Activated naive CD4-positive, alpha-beta T cell treated with anti-CD3 and anti-CD28 coated beads, Interleukin-2, amount 50 U/mL, for 16 hours (primary cell): Measurements from ENCODE around the gene SLC4A1AP.

Experiments
- DNase-seq: peaks from one replicate; pipeline ENCODE4 v3.0.0-alpha.2; 2020

The SLC4A1AP gene

GRCh38 chr2:27721884-27722485, 58.3 kb downstream of the SLC4A1AP start:
- no peak for DNase-seq

GRCh38 chr2:27723372-27724144, 59.9 kb downstream of the SLC4A1AP start:
- no peak for DNase-seq

GRCh38 chr2:27724191-27724590, 60.5 kb downstream of the SLC4A1AP start:
- no peak for DNase-seq

- DNase-seq: no peak
Observed at GRCh38 chr2:27724905-27725701, 61.4 kb downstream of the SLC4A1AP start.

DNA sequence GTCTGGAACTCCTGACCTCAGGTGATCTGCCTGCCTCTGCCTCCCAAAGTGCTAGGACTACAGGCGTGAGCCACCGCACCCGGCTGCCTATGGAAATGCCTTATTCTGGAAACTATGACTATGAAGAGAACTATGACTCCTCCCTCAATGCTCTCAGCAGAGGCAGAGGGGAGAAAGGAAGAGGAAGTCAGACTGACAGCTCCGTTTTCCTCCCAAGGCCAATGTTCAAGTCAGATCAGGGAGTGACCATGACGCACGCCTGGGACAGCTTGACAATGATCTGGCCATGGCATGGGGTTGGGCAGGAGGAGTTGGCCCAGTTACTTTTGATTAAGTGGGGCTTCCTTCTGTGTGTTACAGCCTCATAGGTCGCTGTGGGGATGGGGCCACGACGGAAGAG, 63.6 kb downstream of the SLC4A1AP start:
- no peak for DNase-seq

- no peak for DNase-seq
Observed at GRCh38 chr2:27728081-27728858, 64.6 kb downstream of the SLC4A1AP start.

GRCh38 chr2:27729198-27729597, 65.5 kb downstream of the SLC4A1AP start:
- no peak for DNase-seq

DNA sequence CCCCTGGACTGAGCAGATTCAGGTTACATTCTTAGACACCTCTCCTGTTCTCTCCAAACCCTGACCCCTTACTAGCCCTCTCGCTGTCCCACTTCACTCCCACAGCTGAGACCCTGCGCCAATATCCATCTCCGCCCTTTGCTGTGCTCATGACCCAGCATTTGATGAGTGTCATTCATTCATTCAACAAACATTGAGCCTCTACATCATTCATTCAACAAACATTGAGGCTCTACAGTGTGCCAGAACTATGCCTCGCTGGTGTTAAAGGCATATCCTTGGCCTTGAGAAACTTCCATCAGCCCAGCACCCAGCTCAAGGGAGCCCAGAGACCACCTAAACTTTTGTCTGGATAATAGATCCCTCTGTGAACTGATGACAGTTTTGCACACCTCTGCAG, 65.9 kb downstream of the SLC4A1AP start:
- no peak for DNase-seq

GRCh38 chr2:27730261-27730662, 66.6 kb downstream of the SLC4A1AP start:
- DNase-seq: no peak

- DNase-seq: no peak
Observed at GRCh38 chr2:27730980-27731691, 67.4 kb downstream of the SLC4A1AP start.

DNA sequence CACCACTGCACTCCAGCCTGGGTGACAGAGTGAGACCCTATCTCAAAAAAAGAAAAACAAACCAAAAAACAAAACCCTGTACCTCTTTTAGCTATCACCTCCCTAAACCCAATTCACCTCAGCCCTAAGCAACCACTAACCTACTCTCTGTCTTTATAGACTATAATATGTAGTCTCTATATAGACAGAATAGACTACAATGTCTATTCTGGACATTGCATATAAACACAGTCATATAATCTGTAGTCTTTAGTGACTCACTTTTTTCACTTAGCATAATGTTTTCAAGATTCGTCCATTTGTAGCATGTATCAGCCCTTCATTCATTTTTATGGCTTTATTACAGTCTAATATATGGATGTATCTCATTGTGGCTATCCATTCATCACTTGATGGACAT, 70.6 kb downstream of the SLC4A1AP start:
- DNase-seq: no peak

DNA sequence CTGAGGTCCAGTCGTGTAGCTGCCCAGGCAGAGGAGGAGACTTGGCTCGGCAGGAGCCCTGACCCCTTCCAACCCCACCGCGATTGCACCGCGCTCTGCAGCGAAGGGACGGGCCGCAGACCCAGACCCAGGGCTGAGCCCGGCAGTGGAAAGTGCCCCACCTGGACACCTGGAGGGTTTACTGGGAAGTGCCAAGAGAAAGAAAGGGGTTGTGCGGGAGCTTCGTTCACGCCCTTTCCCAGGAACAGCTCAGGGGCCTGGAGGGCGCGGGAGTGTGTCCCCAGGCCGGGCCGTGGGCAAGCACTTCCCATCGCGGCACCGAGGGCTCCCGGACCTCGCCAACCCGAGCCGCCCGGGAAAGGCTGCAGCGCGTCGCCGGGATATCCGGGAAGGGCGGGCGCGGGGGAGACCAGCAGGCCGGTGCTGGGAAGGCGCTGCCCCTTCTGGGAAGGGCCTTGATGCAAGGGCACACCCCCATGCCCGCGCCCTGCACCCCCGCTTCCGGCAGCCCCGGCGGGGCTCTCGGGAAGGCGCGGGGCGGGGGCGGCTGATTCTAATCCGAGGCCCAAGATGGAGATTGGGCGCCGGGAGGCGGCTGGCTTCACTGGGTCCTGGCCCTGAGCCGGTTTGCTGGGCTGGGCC, 71.7 kb downstream of the SLC4A1AP start:
- peak; percentile 73 for DNase-seq

GRCh38 chr2:27736031-27736889, 72.6 kb downstream of the SLC4A1AP start:
- DNase-seq: no peak

DNA sequence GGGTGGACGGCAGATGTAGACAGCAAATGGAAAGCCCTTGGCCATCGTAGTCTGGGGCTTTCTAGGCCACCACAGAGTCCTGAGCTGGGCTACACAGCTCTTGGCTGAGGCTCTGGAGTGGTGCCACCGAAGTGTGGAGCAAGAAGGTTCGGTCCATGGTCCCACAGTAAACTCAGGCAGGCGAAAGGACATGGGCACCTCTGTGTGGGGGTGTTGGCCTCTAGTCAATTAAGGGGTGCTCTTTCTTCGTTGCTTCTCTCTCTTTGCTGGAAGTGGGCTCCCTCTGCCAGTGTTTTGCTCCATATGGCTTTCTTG, 73.2 kb downstream of the SLC4A1AP start:
- no peak for DNase-seq

- no peak for DNase-seq
Observed at GRCh38 chr2:27737676-27738348, 74.1 kb downstream of the SLC4A1AP start.

- no peak for DNase-seq
Observed at GRCh38 chr2:27738349-27739057, 74.8 kb downstream of the SLC4A1AP start.

DNA sequence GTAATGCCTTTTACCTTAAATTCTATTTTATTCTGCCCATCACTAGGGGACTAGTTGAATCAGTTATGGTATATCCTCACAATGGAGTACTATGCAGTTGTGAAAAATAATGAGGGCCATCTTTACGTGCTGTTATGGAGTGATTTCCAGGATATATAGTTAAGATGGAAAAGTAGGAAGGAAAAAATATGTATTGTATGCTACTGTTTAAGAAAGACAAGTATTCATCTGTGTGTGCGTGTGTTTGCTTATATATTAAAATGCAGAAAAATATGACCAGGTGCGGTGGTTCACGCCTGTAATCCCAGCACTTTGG, 75.3 kb downstream of the SLC4A1AP start:
- DNase-seq: no peak

- DNase-seq: no peak
Observed at GRCh38 chr2:27741673-27742072, 78.0 kb downstream of the SLC4A1AP start.

GRCh38 chr2:27742571-27742970, 78.9 kb downstream of the SLC4A1AP start:
- DNase-seq: no peak
